Spleen (tissue), 7 donors: ENCODE data around the gene TBC1D24.

Experiments used
- CTCF ChIP-seq, 11 experiments: fragments of 200-600 bp in 7 of 11; fragments of 450-650 bp in 4 of 11; sonication (generic) in 4 of 11; IDR thresholded peaks in 8 of 11; conservative IDR thresholded peaks in 3 of 11; 1 replicate in 7 of 11; 2 replicates in 4 of 11; pipeline versions ENCODE4 v1.4.0 to v1.8.0; 2016 to 2021; ENCODE audit warnings: antibody characterized with exemption in 11 of 11, inconsistent platforms in 4 of 11, mild to moderate bottlenecking in 1 of 11
- POLR2AphosphoS5 ChIP-seq, 3 donors: sonication (generic); formaldehyde crosslinking; IDR thresholded peaks; one replicate each; pipeline ENCODE4 v1.5.1; 2017; ENCODE audit warnings: antibody characterized with exemption in 3 of 3
- donor health status: DM: no; HTN: no; CAD: no; lungs with moderate emphysema.
- donor health status: DM: no; HTN: no; CAD: no.
- donor health status: DM: no; HTN: no; CAD: no.

GRCh38 chr16:2529061-2529931, 54.4 kb downstream of the TBC1D24 start:
- TF ChIP-seq CTCF (IDR thresholded peaks at IDR 0.05 in 8 of 11, conservative IDR thresholded peaks at IDR 0.05 in 3 of 11) (no peak), POLR2AphosphoS5 (IDR thresholded peaks at IDR 0.05) (no peak)
